SU-DHL-6 (cell line): ENCODE data around the gene SPOCK1.

Experiments used
- H2AFZ ChIP-seq: fragments of 200-600 bp; sonication (generic); 2 replicates; pipeline ENCODE4 v1.6.1; 2014; ENCODE audit warnings: low read depth, mild to moderate bottlenecking, moderate library complexity, mixed read lengths, antibody characterized with exemption, low read length; ENCODE audit not compliant: severe bottlenecking
- H3F3A ChIP-seq: fragments of 200-600 bp; shearing (Covaris generic); 2 replicates; pipeline ENCODE4 v1.6.0; 2016; ENCODE audit warnings: antibody characterized with exemption, mild to moderate bottlenecking; ENCODE audit not compliant: insufficient read depth
- H3K27ac ChIP-seq: fragments of 200-600 bp; sonication (generic); 2 replicates; pipeline ENCODE4 v1.5.1; 2016; ENCODE audit warnings: low read depth, mild to moderate bottlenecking, low read length, moderate library complexity, mixed read lengths
- H3K27me3 ChIP-seq: fragments of 200-600 bp; sonication (generic), shearing (Covaris generic); 2 replicates; pipeline ENCODE4 v1.6.0; 2014; ENCODE audit warnings: mild to moderate bottlenecking, low read length
- H3K36me3 ChIP-seq: fragments of 200-600 bp; sonication (generic); 2 replicates; pipeline ENCODE4 v1.6.1; 2014; ENCODE audit warnings: mild to moderate bottlenecking, low read length, mixed read lengths
- H3K4me2 ChIP-seq: fragments of 300-600, 200-600 bp; shearing (Covaris generic), sonication (generic); 2 replicates; pipeline ENCODE4 v1.6.0; 2014; ENCODE audit warnings: low read length, low read depth, mild to moderate bottlenecking; ENCODE audit not compliant: poor library complexity, severe bottlenecking
- H3K4me3 ChIP-seq: fragments of 200-600 bp; sonication (generic); 2 replicates; pipeline ENCODE4 v1.5.1; 2014; ENCODE audit warnings: antibody characterized with exemption, low read length, mild to moderate bottlenecking, mixed read lengths; ENCODE audit not compliant: insufficient read depth, poor library complexity, severe bottlenecking
- H3K79me2 ChIP-seq: fragments of 200-600 bp; sonication (generic); 2 replicates; pipeline ENCODE4 v1.6.1; 2014; ENCODE audit warnings: mild to moderate bottlenecking, low read length, moderate library complexity; ENCODE audit not compliant: insufficient read depth
- H3K9ac ChIP-seq: fragments of 200-600 bp; sonication (generic); 2 replicates; pipeline ENCODE4 v1.7.0; 2014; ENCODE audit warnings: mild to moderate bottlenecking, low read length
- H3K9me2 ChIP-seq: fragments of 200-600 bp; sonication (generic); replicated peaks from 2 replicates; pipeline ENCODE4 v1.6.1; 2014; ENCODE audit warnings: low read length; ENCODE audit not compliant: insufficient read depth
- H3K9me3 ChIP-seq: fragments of 200-600 bp; sonication (generic); 2 replicates; pipeline ENCODE4 v1.6.1; 2014; ENCODE audit warnings: low read length, mixed read lengths; ENCODE audit not compliant: insufficient read depth
- H4K20me1 ChIP-seq: fragments of 200-600 bp; sonication (generic); 2 replicates; pipeline ENCODE4 v1.6.1; 2014; ENCODE audit warnings: low read depth, mild to moderate bottlenecking, antibody characterized with exemption, low read length, moderate library complexity, mixed read lengths
- CTCF ChIP-seq: fragments of 200-600 bp; sonication (generic); IDR thresholded peaks from one replicate; pipeline ENCODE4 v1.5.1; 2017; ENCODE audit warnings: antibody characterized with exemption, mild to moderate bottlenecking, low read length, moderate library complexity; ENCODE audit not compliant: insufficient read depth, poor library complexity, severe bottlenecking
- EZH2phosphoT487 ChIP-seq: fragments of 200-600 bp; sonication (generic), shearing (Covaris generic); conservative IDR thresholded peaks from 2 replicates; pipeline ENCODE4 v1.6.1; 2018; ENCODE audit warnings: mild to moderate bottlenecking, antibody characterized with exemption, low read length, moderate library complexity, mixed read lengths

Gene SPOCK1

GRCh38 chr5:137252512-137252911 is 246.6 kb downstream of the SPOCK1 start:
- no peaks in the 10 kb centered on the region for H4K20me1 ChIP-seq
- TF ChIP-seq CTCF: no peak
- no peak for TF ChIP-seq EZH2phosphoT487
- H3K4me3 ChIP-seq: no peak overlapping the region
- H3K36me3 ChIP-seq: no peaks in the 10 kb centered on the region
- no peaks in the 10 kb centered on the region for H3K27me3 ChIP-seq
- H3K9me3 ChIP-seq: no peaks in the 10 kb centered on the region
- H3K4me2 ChIP-seq: no peak overlapping the region
- H3K79me2 ChIP-seq: no peaks in the 10 kb centered on the region
- no peaks in the 10 kb centered on the region for H3K9me2 ChIP-seq
- no peaks in the 10 kb centered on the region for H3F3A ChIP-seq
- no peak overlapping the region for H3K9ac ChIP-seq
- no peak overlapping the region for H2AFZ ChIP-seq
- no peak overlapping the region for H3K27ac ChIP-seq

GRCh38 chr5:137250421-137250820 is 248.7 kb downstream of the SPOCK1 start:
- H3K4me3 ChIP-seq: no peak overlapping the region
- no peaks in the 10 kb centered on the region for H3K9me3 ChIP-seq
- H3K4me2 ChIP-seq: no peak overlapping the region
- no peaks in the 10 kb centered on the region for H3K79me2 ChIP-seq
- H3K9ac ChIP-seq: no peak overlapping the region
- no peak overlapping the region for H2AFZ ChIP-seq
- no peak for TF ChIP-seq CTCF
- no peak for TF ChIP-seq EZH2phosphoT487
- no peaks in the 10 kb centered on the region for H3K9me2 ChIP-seq
- H3K27ac ChIP-seq: no peak overlapping the region
- no peaks in the 10 kb centered on the region for H3K27me3 ChIP-seq
- no peaks in the 10 kb centered on the region for H4K20me1 ChIP-seq
- no peaks in the 10 kb centered on the region for H3F3A ChIP-seq
- H3K36me3 ChIP-seq: no peaks in the 10 kb centered on the region

GRCh38 chr5:137248527-137248926 is 250.6 kb downstream of the SPOCK1 start:
- Histone ChIP-seq H3K9ac (no peak overlapping the region), H3K9me3 (no peaks in the 10 kb centered on the region), H3K27me3 (no peaks in the 10 kb centered on the region), H4K20me1 (no peaks in the 10 kb centered on the region), H3F3A (no peaks in the 10 kb centered on the region), H3K27ac (no peak overlapping the region), H3K4me2 (no peak overlapping the region), H2AFZ (no peak overlapping the region), H3K9me2 (no peaks in the 10 kb centered on the region), H3K4me3 (no peak overlapping the region), H3K79me2 (no peaks in the 10 kb centered on the region), H3K36me3 (no peaks in the 10 kb centered on the region)
- TF ChIP-seq CTCF: no peak
- no peak for TF ChIP-seq EZH2phosphoT487

- H3K27me3 ChIP-seq: no peaks in the 10 kb centered on the region
- H3K4me3 ChIP-seq: no peak overlapping the region
- TF ChIP-seq CTCF (no peak), EZH2phosphoT487 (no peak)
- H3F3A ChIP-seq: no peaks in the 10 kb centered on the region
- no peaks in the 10 kb centered on the region for H3K9me3 ChIP-seq
- H2AFZ ChIP-seq: no peak overlapping the region
- H3K27ac ChIP-seq: no peak overlapping the region
- no peaks in the 10 kb centered on the region for H4K20me1 ChIP-seq
- H3K9me2 ChIP-seq: no peaks in the 10 kb centered on the region
- H3K36me3 ChIP-seq: no peaks in the 10 kb centered on the region
- no peak overlapping the region for H3K4me2 ChIP-seq
- H3K79me2 ChIP-seq: no peaks in the 10 kb centered on the region
- H3K9ac ChIP-seq: no peak overlapping the region
These were observed 253.7 kb downstream of the SPOCK1 start for GRCh38 chr5:137245438-137245837.
